Kidney (tissue), 14 donors: ENCODE results near the gene SFMBT2. TPM values are rescaled to one million over a fixed set of nuclear protein-coding genes. Genes with fewer than 3 reads are reported as not detected.
A peak's percentile ranks its signal among the peaks of the same experiment; 100 is the strongest.
"Not testable (repeated sequence)": the region's sequence is repeated elsewhere in the genome, so short reads cannot be mapped to it uniquely, and the experiment has no call there.

Experiments used
- DNase-seq, 5 donors: peaks; one replicate each; pipeline ENCODE4 v3.0.0-alpha.2; 2013 to 2020
- FAIRE-seq: peaks from 2 replicates; lab custom pipeline; 2012; peaks lifted over from hg19 to GRCh38; lab: Jason Lieb, UNC
- H3K27ac ChIP-seq, 2 donors: one replicate each; pipeline ENCODE4 v1.7.0; 2013; ENCODE audit warnings: low read depth in 2 of 2, low read length in 2 of 2, inconsistent platforms in 1 of 2
- H3K27me3 ChIP-seq: one replicate; pipeline ENCODE4 v1.7.1; 2013; ENCODE audit warnings: low read length, inconsistent platforms; ENCODE audit not compliant: control insufficient read depth, insufficient read depth
- H3K36me3 ChIP-seq, 3 donors: one replicate each; pipeline versions ENCODE4 v1.7.0 to v1.7.1; 2013; ENCODE audit warnings: low read length in 3 of 3, control low read depth in 1 of 3, inconsistent platforms in 1 of 3; ENCODE audit not compliant: insufficient read depth in 3 of 3, control insufficient read depth in 2 of 3
- H3K4me1 ChIP-seq, 3 donors: one replicate each; pipeline versions ENCODE4 v1.7.0 to v1.7.1; 2013; ENCODE audit warnings: low read length in 3 of 3, inconsistent platforms in 1 of 3, low read depth in 1 of 3; ENCODE audit not compliant: control insufficient read depth in 2 of 3, insufficient read depth in 2 of 3
- H3K4me3 ChIP-seq, 3 donors: one replicate each; pipeline versions ENCODE4 v1.7.0 to v1.8.1; 2013; ENCODE audit warnings: low read length in 3 of 3, control low read depth in 1 of 3, inconsistent platforms in 1 of 3
- H3K9ac ChIP-seq, 3 donors: one replicate each; pipeline versions ENCODE4 v1.7.0 to v1.7.1; 2013; ENCODE audit warnings: low read length in 3 of 3, control low read depth in 1 of 3, inconsistent platforms in 1 of 3
- H3K9me3 ChIP-seq, 3 donors: one replicate each; pipeline versions ENCODE4 v1.7.0 to v1.7.1; 2013; ENCODE audit warnings: low read length in 3 of 3, control low read depth in 1 of 3, inconsistent platforms in 1 of 3; ENCODE audit not compliant: control insufficient read depth in 2 of 3, insufficient read depth in 1 of 3
- intact Hi-C: fragments of 100-400 bp; cut with DNase I; formaldehyde crosslinking; loops from one replicate; pipeline ENCODE4 v1.11.1; 2022
- polyA plus RNA-seq: library from polyadenylated mRNA; stranded (reverse); fragments of 350-450 nt; fragmentation: Illumina TruSeq; extraction: RNeasy Lipid Tissue Mini Kit (QIAGEN cat#74804); gene quantifications from one replicate; pipeline ENCODE4 v1.2.3, GENCODE V29; 2014; ENCODE audit warnings: low read depth, low replicate concordance; ENCODE audit not compliant: insufficient read depth
- total RNA-seq: library from RNA; stranded (reverse); fragmentation: NEBNext Ultra II Directional; extraction: Animal tissue kit (Norgen Biotek cat#: 25700); gene quantifications from one replicate; pipeline ENCODE4 v1.2.1, GENCODE V29; 2021
- TF ChIP-seq, protein P1 (sequence below): IDR thresholded peaks from 3 replicates; pipeline ENCODE4 v1.5.1; 2012; ENCODE audit warnings: mild to moderate bottlenecking, moderate library complexity, borderline replicate concordance; ENCODE audit not compliant: insufficient read depth; ENCODE audit errors: extremely low read depth
- donor health status: control.
- donor health status: control.
- donor health status: control.
- donor health status: control.
- donor health status: control.
- donor health status: DM: yes; HTN: yes; CAD: no.
- donor health status: Normal renal cell carcinoma (clear cell type).

The SFMBT2 gene
- total and polyA plus RNA-seq, 2 donors from 2014 or later = 1.2 to 15.3 TPM

DNA sequence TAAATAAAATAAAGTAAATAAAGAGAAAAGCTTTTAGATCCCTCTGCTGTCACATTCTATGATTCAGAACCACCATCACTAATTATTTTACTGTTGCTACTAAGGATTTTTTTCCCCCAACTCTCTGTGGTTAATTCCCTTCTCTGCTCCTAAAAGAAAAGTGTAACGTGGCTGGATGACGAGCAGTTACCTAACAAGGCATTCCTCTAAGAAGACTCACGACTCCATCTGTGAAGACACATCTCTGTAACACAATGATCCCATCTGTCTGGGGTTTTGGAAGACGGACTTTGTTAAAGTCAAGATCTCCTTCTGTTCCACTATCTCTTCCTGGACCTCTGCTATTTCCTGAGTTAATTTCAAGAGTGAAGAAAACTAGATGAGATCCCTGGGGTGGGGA lies 179.9 kb downstream of the SFMBT2 start:
- Histone ChIP-seq H3K9ac (no peak overlapping the region), H3K9me3 (no peaks in the 10 kb centered on the region), H3K36me3 (peaks cover 0 to 6% (median 5%) of the 10 kb centered on the region in 3 donors), H3K4me1 (peaks cover 0 to 7% (median 0%) of the 10 kb centered on the region in 3 donors), H3K27ac (no peak overlapping the region), H3K4me3 (no peak overlapping the region), H3K27me3 (no peaks in the 10 kb centered on the region)
- FAIRE-seq = no peak
- no peak for DNase-seq
- TF ChIP-seq, protein P1, sequence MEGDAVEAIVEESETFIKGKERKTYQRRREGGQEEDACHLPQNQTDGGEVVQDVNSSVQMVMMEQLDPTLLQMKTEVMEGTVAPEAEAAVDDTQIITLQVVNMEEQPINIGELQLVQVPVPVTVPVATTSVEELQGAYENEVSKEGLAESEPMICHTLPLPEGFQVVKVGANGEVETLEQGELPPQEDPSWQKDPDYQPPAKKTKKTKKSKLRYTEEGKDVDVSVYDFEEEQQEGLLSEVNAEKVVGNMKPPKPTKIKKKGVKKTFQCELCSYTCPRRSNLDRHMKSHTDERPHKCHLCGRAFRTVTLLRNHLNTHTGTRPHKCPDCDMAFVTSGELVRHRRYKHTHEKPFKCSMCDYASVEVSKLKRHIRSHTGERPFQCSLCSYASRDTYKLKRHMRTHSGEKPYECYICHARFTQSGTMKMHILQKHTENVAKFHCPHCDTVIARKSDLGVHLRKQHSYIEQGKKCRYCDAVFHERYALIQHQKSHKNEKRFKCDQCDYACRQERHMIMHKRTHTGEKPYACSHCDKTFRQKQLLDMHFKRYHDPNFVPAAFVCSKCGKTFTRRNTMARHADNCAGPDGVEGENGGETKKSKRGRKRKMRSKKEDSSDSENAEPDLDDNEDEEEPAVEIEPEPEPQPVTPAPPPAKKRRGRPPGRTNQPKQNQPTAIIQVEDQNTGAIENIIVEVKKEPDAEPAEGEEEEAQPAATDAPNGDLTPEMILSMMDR = no peak
- intact Hi-C loops = no loop called here

DNA sequence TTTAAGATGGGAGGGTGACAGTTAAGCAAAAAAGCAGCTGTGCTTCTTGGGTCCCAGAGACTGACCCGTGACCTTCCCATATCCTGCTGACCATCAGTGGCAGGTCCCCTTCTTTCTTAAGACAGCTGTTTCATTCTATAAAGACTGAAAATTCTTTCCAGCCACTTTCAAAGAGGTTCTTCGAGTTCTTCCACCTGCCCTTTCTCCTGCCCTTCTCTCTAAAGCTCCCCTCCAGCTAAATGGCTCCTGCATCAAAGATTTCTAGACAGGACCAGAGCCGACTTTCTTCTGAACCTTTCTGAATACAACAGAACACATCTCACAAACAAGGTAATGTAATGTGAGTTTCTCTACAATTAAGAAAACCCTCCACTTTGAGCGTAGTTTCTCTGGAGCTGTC lies 180.8 kb downstream of the SFMBT2 start:
- H3K27me3 ChIP-seq = no peaks in the 10 kb centered on the region
- no peak overlapping the region for H3K4me3 ChIP-seq
- no peak overlapping the region for H3K27ac ChIP-seq
- FAIRE-seq = no peak
- intact Hi-C loops = no loop called here
- peaks cover 0 to 7% (median 0%) of the 10 kb centered on the region in 3 donors for H3K4me1 ChIP-seq
- peaks cover 0 to 7% (median 6%) of the 10 kb centered on the region in 3 donors for H3K36me3 ChIP-seq
- no peak overlapping the region for H3K9ac ChIP-seq
- TF ChIP-seq, protein P1 = no peak
- DNase-seq = no peak
- no peaks in the 10 kb centered on the region for H3K9me3 ChIP-seq

DNA sequence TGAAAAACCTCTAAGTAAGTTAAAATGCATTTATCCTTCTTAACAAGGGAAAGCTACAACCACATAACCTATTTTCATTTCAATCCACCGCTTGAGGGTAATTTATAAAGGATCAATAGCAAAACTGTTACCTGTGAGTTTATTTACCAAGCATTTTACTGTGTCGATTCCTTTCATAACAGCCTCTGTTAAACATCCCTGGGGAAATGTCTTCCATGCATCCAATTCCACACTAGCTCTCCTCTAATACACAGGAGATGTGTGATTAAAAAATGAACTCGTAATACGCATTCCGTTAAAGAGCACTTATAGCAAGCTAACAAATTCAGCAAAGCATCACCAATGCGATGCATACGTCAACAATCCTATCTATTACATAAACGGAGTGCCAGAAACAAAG lies 185.7 kb downstream of the SFMBT2 start:
- no peak overlapping the region for H3K4me3 ChIP-seq
- peaks cover 1 to 10% (median 9%) of the 10 kb centered on the region in 3 donors for H3K9me3 ChIP-seq
- TF ChIP-seq, protein P1 = no peak
- no peaks in the 10 kb centered on the region for H3K4me1 ChIP-seq
- intact Hi-C loops = no loop called here
- peaks cover 0 to 10% (median 6%) of the 10 kb centered on the region in 3 donors for H3K36me3 ChIP-seq
- no peaks in the 10 kb centered on the region for H3K27me3 ChIP-seq
- DNase-seq (no peak), FAIRE-seq (no peak)
- no peak overlapping the region for H3K27ac ChIP-seq
- no peak overlapping the region for H3K9ac ChIP-seq

DNA sequence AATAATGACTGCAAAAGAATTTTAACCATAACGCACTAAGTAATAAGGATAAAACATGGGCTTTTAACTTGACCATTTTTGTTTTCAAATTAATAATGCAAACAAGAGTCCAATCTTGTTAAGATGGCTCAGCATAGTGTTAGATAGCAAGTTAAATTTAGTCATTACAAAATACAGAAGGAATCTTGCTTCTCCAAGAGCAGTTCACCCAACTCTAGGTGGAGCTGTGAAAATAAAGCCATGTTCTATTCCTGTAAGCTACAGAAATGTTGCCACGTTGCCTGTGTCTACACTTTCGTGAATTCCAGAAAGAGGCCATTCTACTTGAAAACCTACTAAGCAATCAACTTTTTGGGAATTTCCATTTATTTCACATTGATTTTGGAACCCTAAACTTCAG lies 191.9 kb downstream of the SFMBT2 start:
- H3K4me3 ChIP-seq = no peak overlapping the region
- H3K9me3 ChIP-seq = peaks cover 1 to 8% (median 4%) of the 10 kb centered on the region in 3 donors
- no peak overlapping the region for H3K9ac ChIP-seq
- peak in 2 of 5 donors; percentile 19 to 30 for DNase-seq
- FAIRE-seq = no peak
- TF ChIP-seq, protein P1 = no peak
- H3K27me3 ChIP-seq = no peaks in the 10 kb centered on the region
- H3K36me3 ChIP-seq = peaks cover 0 to 3% (median 0%) of the 10 kb centered on the region in 3 donors
- H3K27ac ChIP-seq = no peak overlapping the region
- intact Hi-C loops = no loop called here
- H3K4me1 ChIP-seq = no peaks in the 10 kb centered on the region

DNA sequence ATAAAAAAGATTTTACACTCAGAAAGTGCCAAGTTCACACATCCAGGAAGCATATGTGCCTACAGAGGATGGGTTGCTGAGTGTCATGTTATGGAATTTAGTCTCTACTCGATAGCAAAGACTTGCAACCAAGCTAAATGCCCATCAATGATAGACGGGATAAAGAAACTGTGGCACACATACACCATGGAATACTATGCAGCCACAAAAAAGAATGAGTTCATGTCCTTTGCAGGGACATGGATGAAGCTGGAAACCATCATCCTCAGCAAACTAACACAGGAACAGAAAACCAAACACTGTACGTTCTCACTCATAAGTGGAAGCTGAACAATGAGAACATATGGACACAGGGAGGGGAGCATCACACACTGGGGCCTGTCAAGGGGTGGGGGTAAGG lies 198.1 kb downstream of the SFMBT2 start:
- H3K27me3 ChIP-seq, DNase-seq, FAIRE-seq, intact Hi-C loops, H3K9ac ChIP-seq, H3K27ac ChIP-seq, H3K4me3 ChIP-seq, H3K4me1 ChIP-seq, H3K36me3 ChIP-seq, H3K9me3 ChIP-seq: not testable (repeated sequence)
